RWPE2 (cell line): ENCODE results near the gene CSPG5.
A peak's percentile ranks its signal among the peaks of the same experiment; 100 is the strongest.

Source experiments
- ATAC-seq: fragments of 200-7000 bp; cut with Tn5 transposase; 3 replicates; pipeline ENCODE4 v1.9.1; 2021; ENCODE audit warnings: low read depth
- DNase-seq: peaks from one replicate; pipeline ENCODE4 v3.0.0-alpha.2; 2020; ENCODE audit warnings: low spot score
- H3K27ac ChIP-seq: fragments of 450-650 bp; 2 replicates; pipeline ENCODE4 v1.5.1; 2017; ENCODE audit warnings: mild to moderate bottlenecking; ENCODE audit not compliant: poor library complexity, severe bottlenecking
- H3K27me3 ChIP-seq: fragments of 250-450 bp; sonication (Bioruptor Pico); 2 replicates; pipeline ENCODE4 v1.5.1; 2021; ENCODE audit warnings: mild to moderate bottlenecking, moderate library complexity; ENCODE audit not compliant: insufficient read depth, poor library complexity, severe bottlenecking
- H3K36me3 ChIP-seq: fragments of 250-450 bp; sonication (Bioruptor Pico); 2 replicates; pipeline ENCODE4 v1.5.1; 2020; ENCODE audit warnings: low read depth, mild to moderate bottlenecking, moderate library complexity
- H3K4me1 ChIP-seq: fragments of 250-450 bp; sonication (Bioruptor Pico); 2 replicates; pipeline ENCODE4 v1.5.1; 2021; ENCODE audit warnings: mild to moderate bottlenecking, moderate library complexity; ENCODE audit not compliant: insufficient read depth, poor library complexity, severe bottlenecking
- H3K4me3 ChIP-seq: fragments of 250-450 bp; sonication (Bioruptor Pico); 2 replicates; pipeline ENCODE4 v1.5.1; 2021; ENCODE audit warnings: mild to moderate bottlenecking, moderate library complexity; ENCODE audit not compliant: severe bottlenecking
- H3K9me3 ChIP-seq: fragments of 250-450 bp; sonication (Bioruptor Pico); 2 replicates; pipeline ENCODE4 v1.5.1; 2021; ENCODE audit warnings: mild to moderate bottlenecking, moderate library complexity; ENCODE audit not compliant: severe bottlenecking
- TF ChIP-seq, protein P1 (sequence below): fragments of 450-650 bp; IDR thresholded peaks from one replicate; pipeline ENCODE4 v1.5.1; 2017; ENCODE audit warnings: mild to moderate bottlenecking, moderate library complexity; ENCODE audit not compliant: poor library complexity, severe bottlenecking

Gene CSPG5

DNA sequence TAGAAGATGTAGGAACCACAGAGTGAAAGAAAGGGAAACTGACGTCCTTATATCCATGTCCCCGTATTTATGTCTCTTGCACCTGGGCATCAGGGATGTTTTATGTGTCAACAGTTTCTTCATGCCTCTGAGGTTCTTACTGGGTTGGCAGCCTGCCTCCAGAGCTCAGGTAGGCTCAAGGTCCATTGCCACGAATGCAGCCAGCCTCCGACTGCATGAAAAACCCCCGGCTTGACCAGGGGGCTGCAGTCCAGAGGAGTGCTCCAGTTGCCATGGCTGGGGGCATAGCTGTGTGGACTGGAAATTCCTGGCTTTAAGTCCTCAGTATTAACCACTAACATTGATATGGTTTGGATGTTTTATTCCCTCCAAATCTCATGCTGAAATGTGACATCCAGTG is 2.8 kb upstream of the CSPG5 start:
- H3K4me3 ChIP-seq = no peak overlapping the region
- no peak for DNase-seq
- H3K27ac ChIP-seq = no peak overlapping the region
- no peak for ATAC-seq
- H3K27me3 ChIP-seq = peaks cover 32% of the 10 kb centered on the region
- H3K36me3 ChIP-seq = no peaks in the 10 kb centered on the region
- H3K9me3 ChIP-seq = peaks cover 2% of the 10 kb centered on the region
- TF ChIP-seq, protein P1, sequence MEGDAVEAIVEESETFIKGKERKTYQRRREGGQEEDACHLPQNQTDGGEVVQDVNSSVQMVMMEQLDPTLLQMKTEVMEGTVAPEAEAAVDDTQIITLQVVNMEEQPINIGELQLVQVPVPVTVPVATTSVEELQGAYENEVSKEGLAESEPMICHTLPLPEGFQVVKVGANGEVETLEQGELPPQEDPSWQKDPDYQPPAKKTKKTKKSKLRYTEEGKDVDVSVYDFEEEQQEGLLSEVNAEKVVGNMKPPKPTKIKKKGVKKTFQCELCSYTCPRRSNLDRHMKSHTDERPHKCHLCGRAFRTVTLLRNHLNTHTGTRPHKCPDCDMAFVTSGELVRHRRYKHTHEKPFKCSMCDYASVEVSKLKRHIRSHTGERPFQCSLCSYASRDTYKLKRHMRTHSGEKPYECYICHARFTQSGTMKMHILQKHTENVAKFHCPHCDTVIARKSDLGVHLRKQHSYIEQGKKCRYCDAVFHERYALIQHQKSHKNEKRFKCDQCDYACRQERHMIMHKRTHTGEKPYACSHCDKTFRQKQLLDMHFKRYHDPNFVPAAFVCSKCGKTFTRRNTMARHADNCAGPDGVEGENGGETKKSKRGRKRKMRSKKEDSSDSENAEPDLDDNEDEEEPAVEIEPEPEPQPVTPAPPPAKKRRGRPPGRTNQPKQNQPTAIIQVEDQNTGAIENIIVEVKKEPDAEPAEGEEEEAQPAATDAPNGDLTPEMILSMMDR = no peak
- H3K4me1 ChIP-seq = no peaks in the 10 kb centered on the region

DNA sequence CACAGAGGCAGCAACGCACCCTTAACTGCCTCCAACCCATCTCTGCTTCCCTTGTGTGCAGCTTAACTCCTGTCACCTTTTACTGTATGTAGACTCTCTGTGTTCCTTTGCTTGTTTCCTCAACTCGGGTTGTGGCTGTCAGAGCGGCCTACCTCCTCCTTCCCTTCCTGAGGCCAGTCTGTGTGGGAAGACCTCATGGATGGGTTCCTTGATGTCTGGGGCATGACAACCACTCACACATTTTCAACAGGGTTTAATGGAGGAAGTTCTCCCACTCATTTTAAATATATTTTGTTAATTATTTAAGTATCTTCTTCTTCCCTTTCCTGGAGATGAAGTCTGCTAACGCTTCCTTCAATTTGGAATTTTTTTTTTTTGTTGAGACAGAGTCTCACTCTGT is 1.8 kb upstream of the CSPG5 start:
- no peak overlapping the region for H3K27ac ChIP-seq
- DNase-seq = no peak
- no peak overlapping the region for H3K4me3 ChIP-seq
- H3K4me1 ChIP-seq = no peaks in the 10 kb centered on the region
- TF ChIP-seq, protein P1 = no peak
- no peak for ATAC-seq
- H3K36me3 ChIP-seq = no peaks in the 10 kb centered on the region
- peaks cover 32% of the 10 kb centered on the region for H3K27me3 ChIP-seq
- peaks cover 2% of the 10 kb centered on the region for H3K9me3 ChIP-seq

DNA sequence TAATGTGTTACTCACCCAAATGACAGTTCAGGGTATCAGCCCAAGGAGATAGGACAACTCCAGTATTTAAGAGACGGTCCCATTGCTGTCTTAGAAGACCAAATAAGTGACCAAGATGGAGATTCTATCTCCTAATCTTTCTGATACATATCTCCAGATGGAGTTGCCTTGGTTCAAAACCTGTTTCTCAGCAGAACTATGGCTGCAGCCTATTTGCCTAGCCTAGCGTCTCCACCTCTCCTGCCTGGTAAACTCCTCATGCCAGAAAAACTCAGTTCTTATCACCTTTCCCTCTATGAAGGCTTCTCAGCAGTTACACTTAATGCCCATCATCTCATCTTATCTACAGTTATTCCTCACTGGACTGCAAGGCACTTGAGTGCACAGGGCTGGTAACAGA is 1.2 kb upstream of the CSPG5 start:
- TF ChIP-seq, protein P1 = no peak
- Histone ChIP-seq H3K4me3 (no peak overlapping the region), H3K4me1 (no peaks in the 10 kb centered on the region), H3K27me3 (peaks cover 32% of the 10 kb centered on the region), H3K27ac (no peak overlapping the region), H3K36me3 (no peaks in the 10 kb centered on the region), H3K9me3 (peaks cover 2% of the 10 kb centered on the region)
- no peak for DNase-seq
- ATAC-seq = no peak

DNA sequence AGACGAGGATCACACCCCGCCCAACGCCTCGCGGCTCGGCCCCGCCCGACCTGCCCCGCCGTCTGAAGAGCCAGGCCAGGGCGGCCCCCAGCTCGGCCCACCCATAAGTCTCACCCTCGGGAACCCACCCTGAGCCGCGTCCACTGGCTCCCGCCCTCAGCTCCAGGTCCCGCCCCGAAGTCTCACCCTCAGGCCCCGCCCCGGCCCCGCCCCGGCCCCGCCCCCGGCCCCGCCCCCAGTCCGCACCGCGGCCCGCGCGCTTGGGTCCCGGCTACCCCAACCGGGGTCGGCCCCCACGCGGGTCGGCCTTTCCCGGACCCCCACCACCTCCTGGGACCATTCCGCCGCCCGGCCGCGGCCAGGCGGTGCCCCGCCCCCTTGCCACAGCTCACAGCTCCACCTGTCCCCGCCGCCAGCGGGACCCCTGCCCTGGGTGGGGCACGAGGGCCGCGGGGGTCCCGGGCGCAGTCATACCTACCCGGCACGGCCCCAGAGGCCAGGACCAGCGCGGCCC is 489 bp downstream of the CSPG5 start:
- DNase-seq = no peak
- H3K4me1 ChIP-seq = no peaks in the 10 kb centered on the region
- peaks cover 2% of the 10 kb centered on the region for H3K9me3 ChIP-seq
- no peak overlapping the region for H3K27ac ChIP-seq
- peaks cover 32% of the 10 kb centered on the region for H3K27me3 ChIP-seq
- ATAC-seq = peak; percentile 46
- peak overlapping the region; percentile 49 for H3K4me3 ChIP-seq
- no peaks in the 10 kb centered on the region for H3K36me3 ChIP-seq
- TF ChIP-seq, protein P1 = no peak

DNA sequence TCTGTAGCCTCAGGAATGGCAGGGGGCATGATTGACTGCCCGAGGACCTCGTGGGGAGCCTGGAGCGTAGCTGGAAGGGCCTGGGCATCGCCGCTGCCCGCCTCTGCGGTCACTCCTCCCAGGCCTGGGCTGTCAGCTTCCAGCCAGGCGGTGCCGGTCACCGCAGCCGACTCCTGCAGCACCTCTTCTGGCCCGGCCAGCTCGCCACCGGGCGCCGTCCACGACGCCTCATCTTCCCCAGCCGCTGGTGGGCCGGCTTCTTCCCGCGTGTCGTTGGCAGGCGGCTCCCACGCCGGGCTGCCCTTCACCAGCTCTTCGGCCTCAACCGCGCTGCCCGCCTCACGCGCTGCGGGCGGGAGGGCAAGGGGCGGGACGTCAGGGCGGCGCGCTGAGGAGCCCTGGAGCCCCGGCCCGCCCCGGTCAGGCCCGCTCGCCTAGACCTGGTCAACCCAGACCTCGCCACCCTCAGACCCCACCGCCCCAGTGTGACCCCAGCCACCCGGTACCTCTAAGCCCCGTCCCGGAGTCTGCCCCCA is 1.0 kb downstream of the CSPG5 start:
- Histone ChIP-seq H3K27ac (no peak overlapping the region), H3K9me3 (peaks cover 2% of the 10 kb centered on the region), H3K4me3 (peak overlapping the region; percentile 49), H3K4me1 (no peaks in the 10 kb centered on the region), H3K36me3 (no peaks in the 10 kb centered on the region), H3K27me3 (peaks cover 32% of the 10 kb centered on the region)
- TF ChIP-seq, protein P1 = no peak
- ATAC-seq = peak; percentile 51
- DNase-seq = no peak
